GM12878 (cell line): ENCODE data around the gene MRPL36. TPM values are rescaled to one million over a fixed set of nuclear protein-coding genes. Genes with fewer than 3 reads are reported as not detected.

ENCODE experiments used
- ATAC-seq: fragments of 200-7000 bp; cut with Tn5 transposase; 3 replicates; pipeline ENCODE4 v1.9.1; 2020; ENCODE audit warnings: mild to moderate bottlenecking, moderate library complexity
- BruUV-seq: library from RNA; stranded (reverse); fragments of 400-500 nt; replicated peaks from 2 replicates; lab custom pipeline; 2021; lab: Mats Ljungman, UMichigan
- CTCF ChIA-PET: fragments of 300-600 bp; sonication (Branson Sonifier 250); formaldehyde crosslinking; extraction: SDS; loops from one replicate; lab custom pipeline; 2021; ENCODE audit warnings: inconsistent platforms; lab: Yijun Ruan, JAX
- POLR2A ChIA-PET: fragments of 350-600 bp; formaldehyde crosslinking; extraction: SDS; loops from one replicate; lab custom pipeline; 2021; ENCODE audit warnings: inconsistent platforms; lab: Charles Lee
- RAD21 ChIA-PET: fragments of 300-600 bp; sonication (Branson Sonifier 250); formaldehyde crosslinking; loops from one replicate; lab custom pipeline; 2023; ENCODE audit warnings: antibody characterized with exemption; ENCODE audit not compliant: unreplicated experiment; lab: Charles Lee
- SMC1A ChIA-PET: fragments of 300-600 bp; sonication (Branson Sonifier 250); formaldehyde crosslinking; loops from one replicate; lab custom pipeline; 2023; ENCODE audit not compliant: unreplicated experiment, uncharacterized antibody; lab: Charles Lee
- DNase-seq: peaks from one replicate; pipeline ENCODE4 v3.0.0-alpha.2; 2011; ENCODE audit warnings: low read depth, low spot score
- FAIRE-seq: peaks from 3 replicates; lab custom pipeline; 2011; peaks lifted over from hg19 to GRCh38; lab: Jason Lieb, UNC
- H2AFZ ChIP-seq: 2 replicates; pipeline ENCODE4 v1.6.0; 2011; ENCODE audit warnings: low read depth, low read length, control low read depth; ENCODE audit not compliant: control insufficient read depth
- H3K27ac ChIP-seq: 2 replicates; pipeline ENCODE4 v1.5.1; 2011; ENCODE audit warnings: control low read depth; ENCODE audit not compliant: control insufficient read depth, insufficient read depth
- H3K27me3 ChIP-seq, 2 experiments: replicated peaks in 1 of 2; 2 replicates each; pipeline versions ENCODE4 v1.6.0 to v1.6.1; 2011; ENCODE audit warnings: low read length in 1 of 2; ENCODE audit not compliant: control insufficient read depth in 2 of 2, insufficient read depth in 2 of 2
- H3K36me3 ChIP-seq, 2 experiments: 2 replicates each; pipeline ENCODE4 v1.5.1; 2011; ENCODE audit warnings: low read length in 1 of 2; ENCODE audit not compliant: control insufficient read depth in 2 of 2, insufficient read depth in 2 of 2
- H3K4me1 ChIP-seq: 2 replicates; pipeline ENCODE4 v1.6.1; 2011; ENCODE audit warnings: mild to moderate bottlenecking, low read length, moderate library complexity, mixed read lengths; ENCODE audit not compliant: control insufficient read depth, insufficient read depth
- H3K4me2 ChIP-seq: 2 replicates; pipeline ENCODE4 v1.6.0; 2011; ENCODE audit warnings: control low read depth; ENCODE audit not compliant: control insufficient read depth, insufficient read depth
- H3K4me3 ChIP-seq: fragments of 200-600 bp; sonication (generic); 2 replicates; pipeline ENCODE4 v1.5.1; 2016
- H3K79me2 ChIP-seq: 2 replicates; pipeline ENCODE4 v1.6.0; 2011; ENCODE audit warnings: low read length; ENCODE audit not compliant: control insufficient read depth, insufficient read depth
- H3K9ac ChIP-seq: 2 replicates; pipeline ENCODE4 v1.8.0; 2011; ENCODE audit warnings: low read length, control low read depth, mixed read lengths; ENCODE audit not compliant: control insufficient read depth, insufficient read depth
- H3K9me3 ChIP-seq: replicated peaks from 3 replicates; pipeline ENCODE4 v1.5.1; 2011; ENCODE audit warnings: mild to moderate bottlenecking, low read length; ENCODE audit not compliant: control insufficient read depth, insufficient read depth
- H4K20me1 ChIP-seq: 2 replicates; pipeline ENCODE4 v1.6.0; 2011; ENCODE audit not compliant: control insufficient read depth, insufficient read depth
- ASH2L ChIP-seq: fragments of 300-600, 200-600 bp; sonication (generic); IDR thresholded peaks from 2 replicates; pipeline ENCODE4 v1.6.1; 2017; ENCODE audit warnings: low read depth, mild to moderate bottlenecking, borderline replicate concordance
- ATF3 ChIP-seq: IDR thresholded peaks from 2 replicates; pipeline ENCODE4 v1.6.1; 2011; ENCODE audit warnings: low read depth, mild to moderate bottlenecking, low read length, moderate library complexity, borderline replicate concordance; ENCODE audit errors: extremely low read depth
- ATF7 ChIP-seq: fragments of 450-650 bp; IDR thresholded peaks from 2 replicates; pipeline ENCODE4 v1.6.1; 2016; ENCODE audit warnings: low read depth, mild to moderate bottlenecking
- CREM ChIP-seq: IDR thresholded peaks from 2 replicates; pipeline ENCODE4 v1.6.1; 2014; ENCODE audit warnings: antibody characterized with exemption, low read depth
- EED ChIP-seq: sonication (generic); IDR thresholded peaks from 2 replicates; pipeline ENCODE4 v1.6.1; 2016; ENCODE audit warnings: antibody characterized with exemption, low read depth
- ELK1 ChIP-seq: IDR thresholded peaks from 2 replicates; pipeline ENCODE4 v1.6.1; 2012; ENCODE audit warnings: low read depth, low read length, improper control_type of control experiment
- KLF5 ChIP-seq: fragments of 450-650 bp; IDR thresholded peaks from 2 replicates; pipeline ENCODE4 v1.6.1; 2014; ENCODE audit warnings: mild to moderate bottlenecking; ENCODE audit not compliant: partially characterized antibody
- MEF2A ChIP-seq: IDR thresholded peaks from 2 replicates; pipeline ENCODE4 v1.6.1; 2011; ENCODE audit warnings: low read depth, mild to moderate bottlenecking, low read length, moderate library complexity; ENCODE audit not compliant: insufficient read depth
- NFXL1 ChIP-seq: fragments of 450-650 bp; IDR thresholded peaks from 2 replicates; pipeline ENCODE4 v1.6.1; 2017; ENCODE audit warnings: antibody characterized with exemption, mild to moderate bottlenecking, borderline replicate concordance
- REST ChIP-seq: IDR thresholded peaks from 2 replicates; pipeline ENCODE4 v1.6.1; 2012; ENCODE audit warnings: mild to moderate bottlenecking, low read depth, low read length
- SP1 ChIP-seq: IDR thresholded peaks from one replicate; pipeline ENCODE4 v1.6.1; 2011; ENCODE audit warnings: low read depth, low read length
- SUPT20H ChIP-seq: IDR thresholded peaks from 2 replicates; pipeline ENCODE4 v1.6.1; 2011; ENCODE audit warnings: low read depth, mild to moderate bottlenecking, low read length, moderate library complexity, borderline replicate concordance; ENCODE audit not compliant: control insufficient read depth
- TCF7 ChIP-seq: IDR thresholded peaks from 2 replicates; pipeline ENCODE4 v1.6.1; 2014; ENCODE audit warnings: antibody characterized with exemption, borderline replicate concordance
- ZNF687 ChIP-seq: fragments of 450-650 bp; IDR thresholded peaks from 2 replicates; pipeline ENCODE4 v1.6.1; 2017; ENCODE audit warnings: mild to moderate bottlenecking, moderate library complexity
- WGBS: methylation state at CpG from one replicate; pipeline ENCODE4 v1.1.6; 2016; ENCODE audit warnings: low lambda C conversion rate; ENCODE audit not compliant: insufficient replicate concordance, insufficient coverage; ENCODE audit errors: missing lambda C conversion rate; 5-methylcytosine and 5-hydroxymethylcytosine counted together
- in situ Hi-C: fragments of 300-500 bp; cut with MboI; formaldehyde crosslinking; loops from 9 replicates; pipeline ENCODE4 v1.14.3; 2018; ENCODE audit warnings: mixed read lengths
- intact Hi-C: fragments of 100-400 bp; cut with micrococcal nuclease; formaldehyde crosslinking; loops from one replicate; pipeline ENCODE4 v1.14.2; 2022; ENCODE audit not compliant: unreplicated experiment
- polyA plus RNA-seq, 11 experiments: library from polyadenylated mRNA; depleted of rRNA in 4 of 11; unstranded in 6 of 11; stranded (reverse) in 5 of 11; fragments of >200 nt; fragmentation: Nextera tagmentation in 4 of 11; fragmentation: Illumina TruSeq in 1 of 11; extraction: Ambion mirVana in 4 of 11; extraction: Trizol in 1 of 11; gene quantifications; 1 replicate in 1 of 11; 2 replicates in 10 of 11; pipeline versions ENCODE4 v1.2.1 to v1.2.3, GENCODE V29; 2011 to 2016; ENCODE audit warnings: inconsistent platforms in 2 of 11, missing spikeins in 2 of 11, low read depth in 1 of 11
- total RNA-seq, 4 experiments: library from RNA; depleted of rRNA in 3 of 4; stranded (reverse); fragments of >200 nt in 3 of 4; fragmentation: Illumina TruSeq in 1 of 4; extraction: Trizol in 1 of 4; gene quantifications; 2 replicates each; pipeline versions ENCODE4 v1.2.1 to v1.2.3, GENCODE V29; 2013 to 2021

Gene MRPL36
- total and polyA plus RNA-seq, 10 of the 15 experiments (the other 5 are each of a cell fraction or from before 2014, with no cell fraction given) = 89.2 to 559 (median 152) TPM

GRCh38 chr5:1805736-1806135 is 6.1 kb upstream of the MRPL36 start (continued):
- TF ChIP-seq NFXL1 (no peak), CREM (no peak)
- TF ChIP-seq, all 136 proteins: peak for 0

GRCh38 chr5:1805326-1805725 is 5.7 kb upstream of the MRPL36 start:
- Histone ChIP-seq H4K20me1 (no peaks in the 10 kb centered on the region; the same call in 1 of the 2 replicates), H3K9ac (no peak overlapping the region), H3K9me3 (no peaks in the 10 kb centered on the region), H3K27ac (no peak overlapping the region), H3K4me1 (no peaks in the 10 kb centered on the region), H3K4me2 (no peak overlapping the region), H3K79me2 (peaks cover 33% of the 10 kb centered on the region), H3K4me3 (no peak overlapping the region), H3K27me3 (no peaks in the 10 kb centered on the region), H2AFZ (no peak overlapping the region), H3K36me3 (peaks cover 26 to 31% of the 10 kb centered on the region in 2 experiments)
- in situ Hi-C loops (no loop called here), intact Hi-C loops (loop anchor here (10.0 kb wide), 1 partner anchor 71 kb away; no protein-coding TSS in a partner anchor)
- POLR2A ChIA-PET = no interaction called here
- CTCF ChIA-PET = no interaction called here
- FAIRE-seq = no peak
- no TSS peak for BruUV-seq
- RAD21 ChIA-PET = interaction anchor here (1.8 kb wide), 1 partner anchor 13 kb away, joined by 8 read pairs; no protein-coding TSS in a partner anchor
- no peak for DNase-seq
- SMC1A ChIA-PET = interaction anchor here (0.9 kb wide), 1 partner anchor 12 kb away, joined by 3 read pairs; no protein-coding TSS in a partner anchor
- 82% methylated on average over 4 of the region's 4 CpGs for WGBS
- no peak for ATAC-seq
- TF ChIP-seq ATF3 (no peak), ELK1 (no peak), SP1 (no peak), KLF5 (no peak), ZNF687 (no peak), SUPT20H (no peak), EED (no peak), MEF2A (no peak), REST (no peak), TCF7 (no peak), ATF7 (no peak), ASH2L (no peak)
